ENCODE results near the gene ZNF836.

ZNF836 gene

DNA sequence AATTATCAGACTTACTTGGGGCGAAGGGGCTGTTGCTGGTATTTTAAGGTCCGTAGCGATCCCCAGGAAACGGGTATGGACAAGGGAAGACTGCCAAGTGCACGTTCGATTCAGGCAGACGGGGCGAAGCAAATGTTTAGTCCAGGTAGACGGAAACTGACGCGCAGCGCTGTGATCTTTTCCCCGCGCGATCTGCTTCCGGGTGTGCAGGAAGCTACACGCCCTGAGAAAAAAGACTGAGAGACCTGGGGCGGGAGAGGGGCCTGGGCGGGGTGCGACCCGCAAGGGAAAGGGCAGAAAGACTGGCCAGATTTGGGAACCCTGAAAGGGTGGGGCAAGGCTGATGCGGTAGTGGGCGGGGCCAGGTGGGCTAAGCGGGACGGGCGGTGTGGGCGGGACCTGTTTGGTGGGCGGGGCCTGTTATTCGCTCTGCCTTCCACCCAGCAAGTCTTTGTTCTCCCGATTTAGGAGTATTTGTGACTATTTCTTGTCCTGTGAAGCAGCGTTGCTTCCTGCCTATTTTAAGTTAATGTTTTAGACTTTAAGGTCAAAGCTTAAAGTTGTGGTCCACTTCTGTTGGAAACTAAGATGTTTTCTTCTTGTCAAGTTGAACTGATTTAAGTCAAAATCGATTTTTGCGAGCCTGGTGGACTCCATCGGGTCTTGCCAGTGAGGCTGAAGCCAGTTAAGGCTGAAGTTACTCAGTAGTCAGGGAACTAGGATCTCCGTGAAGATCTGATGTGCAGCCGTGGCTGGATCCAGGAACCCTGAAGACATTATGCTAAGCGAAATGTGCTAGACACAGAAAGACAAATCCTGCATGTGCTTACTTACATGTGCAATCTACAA, at the start of gene ZNF836:
Gene ZNF836 (minus strand): TSS at position 301 of the 849 bp plus-strand sequence. CDS start 3,549 bp downstream, outside the sequence.
- Histone ChIP-seq H3K9me3 (ENCODE audit: insufficient read depth, low read length) (no peaks in the 10 kb centered on the region), H3K4me3 (ENCODE audit: insufficient read length, low read depth) (peak within 1 kb of the TSS; percentile 73), H3K4me1 (ENCODE audit: insufficient read depth, insufficient read length) (no peaks in the 10 kb centered on the region), H3K9ac (ENCODE audit: insufficient read length, low read depth) (peak within 1 kb of the TSS; percentile 85), H3K36me3 (ENCODE audit: insufficient read depth, insufficient read length, low read length) (peaks cover 6% of the 10 kb centered on the region), H3K27me3 (ENCODE audit: insufficient read depth, insufficient read length) (peaks cover 15% of the 10 kb centered on the region)
- no peak for DNase-seq (ENCODE audit: low read depth, low spot score)
- TF ChIP-seq ZNF274 (IDR thresholded peaks at IDR 0.05; ENCODE audit: low read depth, low read length), result no peak
- no peak for TF ChIP-seq YY1 (IDR thresholded peaks at IDR 0.05; ENCODE audit: insufficient read depth, insufficient read length)
- TF ChIP-seq SUZ12 (IDR thresholded peaks at IDR 0.05; ENCODE audit: extremely low read depth, insufficient read depth, insufficient read length), result no peak

DNA sequence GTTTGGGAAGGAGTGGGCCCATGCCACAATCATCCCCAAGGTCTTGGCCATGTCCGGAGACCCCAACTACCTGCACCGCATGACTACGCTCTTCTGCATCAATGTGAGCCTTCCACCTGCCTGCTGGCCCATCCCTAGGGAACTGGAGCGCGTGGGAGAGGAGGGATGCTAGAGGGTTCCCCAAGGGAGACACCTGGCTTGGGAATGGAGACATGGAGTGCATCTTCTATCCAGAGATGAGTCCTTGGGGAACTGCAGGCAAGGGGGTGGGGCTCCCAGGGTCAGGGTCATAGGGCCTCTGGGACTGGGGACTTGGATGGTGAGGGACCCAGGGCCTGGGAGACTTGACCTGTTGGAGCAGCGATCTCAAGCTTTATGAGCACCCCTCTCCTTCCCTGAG, 49.6 kb upstream of the ZNF836 start:
- H3K4me1 ChIP-seq (ENCODE audit: insufficient read depth, insufficient read length), result no peaks in the 10 kb centered on the region
- no peak for TF ChIP-seq ZNF274 (IDR thresholded peaks at IDR 0.05; ENCODE audit: low read depth, low read length)
- no peak for TF ChIP-seq SUZ12 (IDR thresholded peaks at IDR 0.05; ENCODE audit: extremely low read depth, insufficient read depth, insufficient read length)
- no peak for TF ChIP-seq YY1 (IDR thresholded peaks at IDR 0.05; ENCODE audit: insufficient read depth, insufficient read length)
- no peak overlapping the region for H3K4me3 ChIP-seq (ENCODE audit: insufficient read length, low read depth)
- H3K36me3 ChIP-seq (ENCODE audit: insufficient read depth, insufficient read length, low read length), result peaks cover 92% of the 10 kb centered on the region
- DNase-seq (ENCODE audit: low read depth, low spot score), result no peak
- no peaks in the 10 kb centered on the region for H3K27me3 ChIP-seq (ENCODE audit: insufficient read depth, insufficient read length)
- H3K9ac ChIP-seq (ENCODE audit: insufficient read length, low read depth), result no peak overlapping the region
- no peaks in the 10 kb centered on the region for H3K9me3 ChIP-seq (ENCODE audit: insufficient read depth, low read length)

DNA sequence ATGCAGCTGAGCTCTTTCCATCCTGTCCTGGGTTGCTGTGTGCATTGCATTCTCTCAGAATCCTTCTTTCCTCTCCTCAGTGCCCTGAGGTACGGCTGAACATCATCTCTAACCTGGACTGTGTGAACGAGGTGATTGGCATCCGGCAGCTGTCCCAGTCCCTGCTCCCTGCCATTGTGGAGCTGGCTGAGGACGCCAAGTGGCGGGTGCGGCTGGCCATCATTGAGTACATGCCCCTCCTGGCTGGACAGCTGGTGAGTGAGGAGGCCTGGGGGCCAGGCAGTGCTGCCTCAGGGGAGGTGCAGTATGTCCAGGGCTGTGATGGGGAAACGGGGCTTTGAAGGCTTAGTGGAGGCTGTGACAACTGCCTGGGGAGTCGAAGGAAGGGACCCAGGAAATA, 48.2 kb upstream of the ZNF836 start:
- H3K9ac ChIP-seq (ENCODE audit: insufficient read length, low read depth), result no peak overlapping the region
- peaks cover 96% of the 10 kb centered on the region for H3K36me3 ChIP-seq (ENCODE audit: insufficient read depth, insufficient read length, low read length)
- no peaks in the 10 kb centered on the region for H3K27me3 ChIP-seq (ENCODE audit: insufficient read depth, insufficient read length)
- no peak for DNase-seq (ENCODE audit: low read depth, low spot score)
- H3K4me1 ChIP-seq (ENCODE audit: insufficient read depth, insufficient read length), result no peaks in the 10 kb centered on the region
- H3K9me3 ChIP-seq (ENCODE audit: insufficient read depth, low read length), result no peaks in the 10 kb centered on the region
- no peak for TF ChIP-seq YY1 (IDR thresholded peaks at IDR 0.05; ENCODE audit: insufficient read depth, insufficient read length)
- no peak for TF ChIP-seq ZNF274 (IDR thresholded peaks at IDR 0.05; ENCODE audit: low read depth, low read length)
- no peak for TF ChIP-seq SUZ12 (IDR thresholded peaks at IDR 0.05; ENCODE audit: extremely low read depth, insufficient read depth, insufficient read length)
- H3K4me3 ChIP-seq (ENCODE audit: insufficient read length, low read depth), result no peak overlapping the region

DNA sequence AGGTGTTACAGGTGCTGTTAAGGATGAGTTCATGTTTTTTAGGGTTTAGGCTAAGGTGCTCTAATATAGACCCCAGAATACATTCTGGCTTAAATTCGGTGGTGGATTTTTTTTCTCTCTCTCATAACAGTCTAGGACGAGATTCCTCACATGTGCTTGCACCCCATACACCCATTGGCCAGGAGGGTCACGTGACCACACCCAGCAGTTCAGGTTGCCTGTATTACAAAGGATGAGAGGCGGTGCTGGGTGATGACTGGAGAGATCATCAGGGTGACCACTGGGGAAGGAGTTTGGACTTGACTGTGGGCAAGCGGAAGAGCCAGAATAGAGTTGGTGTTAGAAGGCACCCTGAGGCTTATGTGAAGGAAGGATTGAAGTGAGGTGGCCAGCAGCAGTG, 46.2 kb upstream of the ZNF836 start:
- Histone ChIP-seq H3K9me3 (ENCODE audit: insufficient read depth, low read length) (no peaks in the 10 kb centered on the region), H3K4me1 (ENCODE audit: insufficient read depth, insufficient read length) (no peaks in the 10 kb centered on the region), H3K27me3 (ENCODE audit: insufficient read depth, insufficient read length) (no peaks in the 10 kb centered on the region), H3K36me3 (ENCODE audit: insufficient read depth, insufficient read length, low read length) (peaks cover 97% of the 10 kb centered on the region), H3K4me3 (ENCODE audit: insufficient read length, low read depth) (no peak overlapping the region), H3K9ac (ENCODE audit: insufficient read length, low read depth) (no peak overlapping the region)
- DNase-seq (ENCODE audit: low read depth, low spot score), result no peak
- no peak for TF ChIP-seq ZNF274 (IDR thresholded peaks at IDR 0.05; ENCODE audit: low read depth, low read length)
- TF ChIP-seq SUZ12 (IDR thresholded peaks at IDR 0.05; ENCODE audit: extremely low read depth, insufficient read depth, insufficient read length), result no peak
- TF ChIP-seq YY1 (IDR thresholded peaks at IDR 0.05; ENCODE audit: insufficient read depth, insufficient read length), result no peak

DNA sequence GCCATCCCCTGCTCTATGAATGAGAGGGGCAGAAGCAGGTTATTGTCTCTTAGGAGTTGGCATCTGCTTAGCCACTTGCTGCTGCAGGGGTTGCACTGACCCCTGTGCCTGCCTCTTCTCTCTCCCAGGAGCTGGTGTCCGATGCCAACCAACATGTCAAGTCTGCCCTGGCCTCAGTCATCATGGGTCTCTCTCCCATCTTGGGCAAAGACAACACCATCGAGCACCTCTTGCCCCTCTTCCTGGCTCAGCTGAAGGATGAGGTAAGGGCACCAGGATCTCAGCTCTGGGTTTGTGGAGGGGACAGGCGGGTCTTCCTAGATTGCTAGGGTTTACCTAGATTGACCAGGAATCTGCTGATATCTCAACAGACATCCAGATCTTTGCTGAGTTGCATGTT, 45.0 kb upstream of the ZNF836 start:
- Histone ChIP-seq H3K4me3 (ENCODE audit: insufficient read length, low read depth) (no peak overlapping the region), H3K9ac (ENCODE audit: insufficient read length, low read depth) (no peak overlapping the region), H3K4me1 (ENCODE audit: insufficient read depth, insufficient read length) (no peaks in the 10 kb centered on the region), H3K36me3 (ENCODE audit: insufficient read depth, insufficient read length, low read length) (peaks cover 97% of the 10 kb centered on the region), H3K9me3 (ENCODE audit: insufficient read depth, low read length) (no peaks in the 10 kb centered on the region), H3K27me3 (ENCODE audit: insufficient read depth, insufficient read length) (no peaks in the 10 kb centered on the region)
- TF ChIP-seq SUZ12 (IDR thresholded peaks at IDR 0.05; ENCODE audit: extremely low read depth, insufficient read depth, insufficient read length) (no peak), ZNF274 (IDR thresholded peaks at IDR 0.05; ENCODE audit: low read depth, low read length) (no peak), YY1 (IDR thresholded peaks at IDR 0.05; ENCODE audit: insufficient read depth, insufficient read length) (no peak)
- DNase-seq (ENCODE audit: low read depth, low spot score), result no peak

DNA sequence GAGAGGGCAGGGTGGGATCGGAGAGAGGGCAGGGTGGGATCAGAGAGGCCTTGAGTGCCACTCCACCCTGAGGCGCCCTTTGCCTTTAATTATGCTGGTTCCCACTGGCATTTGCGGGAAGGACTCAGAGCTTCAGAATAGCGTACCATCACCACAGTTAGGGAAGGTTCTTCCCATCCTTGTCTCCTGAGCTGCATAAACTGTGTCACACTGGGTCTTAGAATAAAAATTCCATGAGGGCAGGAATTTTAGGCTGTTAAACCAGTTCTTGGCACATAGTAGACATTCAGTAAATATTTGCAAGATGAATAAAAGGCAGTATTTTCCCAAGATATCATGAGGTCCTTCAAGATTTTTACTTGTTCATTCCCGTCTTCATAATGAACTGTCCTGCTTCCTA, 42.8 kb upstream of the ZNF836 start:
- Histone ChIP-seq H3K9me3 (ENCODE audit: insufficient read depth, low read length) (no peaks in the 10 kb centered on the region), H3K27me3 (ENCODE audit: insufficient read depth, insufficient read length) (no peaks in the 10 kb centered on the region), H3K4me1 (ENCODE audit: insufficient read depth, insufficient read length) (no peaks in the 10 kb centered on the region), H3K4me3 (ENCODE audit: insufficient read length, low read depth) (no peak overlapping the region), H3K36me3 (ENCODE audit: insufficient read depth, insufficient read length, low read length) (peaks cover 95% of the 10 kb centered on the region), H3K9ac (ENCODE audit: insufficient read length, low read depth) (no peak overlapping the region)
- no peak for DNase-seq (ENCODE audit: low read depth, low spot score)
- TF ChIP-seq YY1 (IDR thresholded peaks at IDR 0.05; ENCODE audit: insufficient read depth, insufficient read length), result no peak
- no peak for TF ChIP-seq SUZ12 (IDR thresholded peaks at IDR 0.05; ENCODE audit: extremely low read depth, insufficient read depth, insufficient read length)
- no peak for TF ChIP-seq ZNF274 (IDR thresholded peaks at IDR 0.05; ENCODE audit: low read depth, low read length)

DNA sequence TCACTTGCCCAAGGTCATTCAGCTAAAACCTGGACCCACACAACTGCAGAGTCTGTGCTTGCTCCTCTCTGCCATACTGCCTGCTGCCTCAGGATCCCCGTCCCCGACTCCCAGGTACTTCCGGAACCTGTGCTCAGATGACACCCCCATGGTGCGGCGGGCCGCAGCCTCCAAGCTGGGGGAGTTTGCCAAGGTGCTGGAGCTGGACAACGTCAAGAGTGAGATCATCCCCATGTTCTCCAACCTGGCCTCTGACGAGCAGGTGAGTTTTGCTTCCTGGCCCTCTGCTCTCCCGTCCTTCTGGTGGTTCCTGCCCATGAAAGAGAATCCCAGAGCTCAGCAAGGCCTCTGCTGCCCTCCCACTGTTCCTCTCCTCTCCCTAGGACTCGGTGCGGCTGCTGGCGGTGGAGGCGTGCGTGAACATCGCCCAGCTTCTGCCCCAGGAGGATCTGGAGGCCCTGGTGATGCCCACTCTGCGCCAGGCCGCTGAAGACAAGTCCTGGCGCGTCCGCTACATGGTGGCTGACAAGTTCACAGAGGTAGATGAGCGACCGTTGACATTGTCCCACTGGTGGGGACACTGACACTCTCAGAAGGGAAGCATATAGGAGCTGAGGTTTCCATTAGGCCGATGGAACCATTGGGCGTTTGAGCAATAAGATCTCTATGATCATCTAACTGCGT, 41.3 kb upstream of the ZNF836 start:
- Histone ChIP-seq H3K9me3 (ENCODE audit: insufficient read depth, low read length) (no peaks in the 10 kb centered on the region), H3K4me1 (ENCODE audit: insufficient read depth, insufficient read length) (no peaks in the 10 kb centered on the region), H3K36me3 (ENCODE audit: insufficient read depth, insufficient read length, low read length) (peaks cover 91% of the 10 kb centered on the region), H3K4me3 (ENCODE audit: insufficient read length, low read depth) (no peak overlapping the region), H3K9ac (ENCODE audit: insufficient read length, low read depth) (no peak overlapping the region), H3K27me3 (ENCODE audit: insufficient read depth, insufficient read length) (no peaks in the 10 kb centered on the region)
- TF ChIP-seq ZNF274 (IDR thresholded peaks at IDR 0.05; ENCODE audit: low read depth, low read length) (no peak), SUZ12 (IDR thresholded peaks at IDR 0.05; ENCODE audit: extremely low read depth, insufficient read depth, insufficient read length) (no peak), YY1 (IDR thresholded peaks at IDR 0.05; ENCODE audit: insufficient read depth, insufficient read length) (no peak)
- no peak for DNase-seq (ENCODE audit: low read depth, low spot score)

Data from NT2/D1 (cell line).